ENCODE measurements around the gene SLC27A3. TPM values are rescaled to one million over a fixed set of nuclear protein-coding genes. Genes with fewer than 3 reads are reported as not detected.

Gene SLC27A3
- polyA plus RNA-seq, 1 donor from 2014 or later: 30.6 TPM

GRCh38 chr1:153749408-153750005, 25.7 kb upstream of the SLC27A3 start:
- H3K4me3 ChIP-seq (ENCODE audit: low read length): no peak overlapping the region
- H3K9ac ChIP-seq (ENCODE audit: low read length): no peak overlapping the region
- no peak overlapping the region for H2AFZ ChIP-seq (ENCODE audit: low read depth, low read length)
- H3K79me2 ChIP-seq (replicated peaks; ENCODE audit: insufficient read depth, low read length): no peaks in the 10 kb centered on the region
- no peaks in the 10 kb centered on the region for H3F3A ChIP-seq (ENCODE audit: insufficient read depth, low read length, poor library complexity, severe bottlenecking)
- no peak overlapping the region for H3K27ac ChIP-seq (ENCODE audit: low read length)
- no peak for TF ChIP-seq MXI1 (conservative IDR thresholded peaks at IDR 0.05; ENCODE audit: poor library complexity, severe bottlenecking)
- no peak for TF ChIP-seq REST (IDR thresholded peaks at IDR 0.05; ENCODE audit: borderline replicate concordance)
- peak; percentile 85 for TF ChIP-seq RAD21 (conservative IDR thresholded peaks at IDR 0.05)
- TF ChIP-seq, protein P1, sequence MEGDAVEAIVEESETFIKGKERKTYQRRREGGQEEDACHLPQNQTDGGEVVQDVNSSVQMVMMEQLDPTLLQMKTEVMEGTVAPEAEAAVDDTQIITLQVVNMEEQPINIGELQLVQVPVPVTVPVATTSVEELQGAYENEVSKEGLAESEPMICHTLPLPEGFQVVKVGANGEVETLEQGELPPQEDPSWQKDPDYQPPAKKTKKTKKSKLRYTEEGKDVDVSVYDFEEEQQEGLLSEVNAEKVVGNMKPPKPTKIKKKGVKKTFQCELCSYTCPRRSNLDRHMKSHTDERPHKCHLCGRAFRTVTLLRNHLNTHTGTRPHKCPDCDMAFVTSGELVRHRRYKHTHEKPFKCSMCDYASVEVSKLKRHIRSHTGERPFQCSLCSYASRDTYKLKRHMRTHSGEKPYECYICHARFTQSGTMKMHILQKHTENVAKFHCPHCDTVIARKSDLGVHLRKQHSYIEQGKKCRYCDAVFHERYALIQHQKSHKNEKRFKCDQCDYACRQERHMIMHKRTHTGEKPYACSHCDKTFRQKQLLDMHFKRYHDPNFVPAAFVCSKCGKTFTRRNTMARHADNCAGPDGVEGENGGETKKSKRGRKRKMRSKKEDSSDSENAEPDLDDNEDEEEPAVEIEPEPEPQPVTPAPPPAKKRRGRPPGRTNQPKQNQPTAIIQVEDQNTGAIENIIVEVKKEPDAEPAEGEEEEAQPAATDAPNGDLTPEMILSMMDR (IDR thresholded peaks at IDR 0.05; ENCODE audit: poor library complexity, severe bottlenecking): peak; percentile 93
- TF ChIP-seq SMC3 (conservative IDR thresholded peaks at IDR 0.05; ENCODE audit: poor library complexity): peak; percentile 96
- TF ChIP-seq EZH2 (IDR thresholded peaks at IDR 0.05; ENCODE audit: borderline replicate concordance, insufficient read depth, low read length, poor library complexity, severe bottlenecking): no peak
- TF ChIP-seq EP300 (conservative IDR thresholded peaks at IDR 0.05; ENCODE audit: poor library complexity, severe bottlenecking): no peak
- H3K27me3 ChIP-seq (ENCODE audit: insufficient read depth, low read depth, low read length): no peaks in the 10 kb centered on the region
- no peaks in the 10 kb centered on the region for H3K9me2 ChIP-seq (ENCODE audit: insufficient read depth, low read length)
- peaks cover 7% of the 10 kb centered on the region for H3K36me3 ChIP-seq (ENCODE audit: insufficient read depth, low read length)
- no peaks in the 10 kb centered on the region for H3K9me3 ChIP-seq (ENCODE audit: low read length)
- H3K4me2 ChIP-seq (ENCODE audit: low read length): no peak overlapping the region
- no peaks in the 10 kb centered on the region for H4K20me1 ChIP-seq (ENCODE audit: insufficient read depth)

- Histone ChIP-seq H3K79me2 (replicated peaks; ENCODE audit: insufficient read depth, low read length) (no peaks in the 10 kb centered on the region), H2AFZ (ENCODE audit: low read depth, low read length) (no peak overlapping the region), H4K20me1 (ENCODE audit: insufficient read depth) (no peaks in the 10 kb centered on the region), H3F3A (ENCODE audit: insufficient read depth, low read length, poor library complexity, severe bottlenecking) (no peaks in the 10 kb centered on the region), H3K27me3 (ENCODE audit: insufficient read depth, low read depth, low read length) (no peaks in the 10 kb centered on the region), H3K9ac (ENCODE audit: low read length) (no peak overlapping the region), H3K9me2 (ENCODE audit: insufficient read depth, low read length) (no peaks in the 10 kb centered on the region), H3K27ac (ENCODE audit: low read length) (no peak overlapping the region), H3K36me3 (ENCODE audit: insufficient read depth, low read length) (peaks cover 7% of the 10 kb centered on the region), H3K4me2 (ENCODE audit: low read length) (no peak overlapping the region), H3K4me3 (ENCODE audit: low read length) (no peak overlapping the region), H3K9me3 (ENCODE audit: low read length) (no peaks in the 10 kb centered on the region)
- TF ChIP-seq EZH2 (IDR thresholded peaks at IDR 0.05; ENCODE audit: borderline replicate concordance, insufficient read depth, low read length, poor library complexity, severe bottlenecking) (no peak), RAD21 (conservative IDR thresholded peaks at IDR 0.05) (no peak), POLR2AphosphoS5 (IDR thresholded peaks at IDR 0.05) (no peak), REST (IDR thresholded peaks at IDR 0.05; ENCODE audit: borderline replicate concordance) (no peak), EP300 (conservative IDR thresholded peaks at IDR 0.05; ENCODE audit: poor library complexity, severe bottlenecking) (no peak), TAF1 (IDR thresholded peaks at IDR 0.05; ENCODE audit: low read depth) (no peak), MXI1 (conservative IDR thresholded peaks at IDR 0.05; ENCODE audit: poor library complexity, severe bottlenecking) (no peak), SMC3 (conservative IDR thresholded peaks at IDR 0.05; ENCODE audit: poor library complexity) (no peak)
- TF ChIP-seq, protein P1 (IDR thresholded peaks at IDR 0.05; ENCODE audit: poor library complexity, severe bottlenecking): no peak
These were observed 24.9 kb upstream of the SLC27A3 start for GRCh38 chr1:153750026-153750995.

All from neural cell (in vitro differentiated cells).